Measurements from ENCODE around the gene MEIS2.

GRCh38 chr15:37050345-37050744 lies 50.0 kb downstream of the MEIS2 start:
- TF ChIP-seq GFI1B (tag by site-specific recombination; IDR thresholded peaks at IDR 0.05), result no peak
- TF ChIP-seq ZNF362 (tag by site-specific recombination; IDR thresholded peaks at IDR 0.05), result no peak
- TF ChIP-seq ZNF549 (tag by site-specific recombination; IDR thresholded peaks at IDR 0.05), result no peak
- TF ChIP-seq PBX3 (CRISPR knock-in tag; IDR thresholded peaks at IDR 0.05), result no peak
- no peak for TF ChIP-seq CTCF (tag by site-specific recombination; IDR thresholded peaks at IDR 0.05)
- no peak for TF ChIP-seq ZNF76 (tag by site-specific recombination; IDR thresholded peaks at IDR 0.05; ENCODE audit: borderline replicate concordance, low read depth)
- TF ChIP-seq REST (tag by site-specific recombination; IDR thresholded peaks at IDR 0.05), result no peak
- TF ChIP-seq ZNF639 (tag by site-specific recombination; IDR thresholded peaks at IDR 0.05), result no peak
- no peak for TF ChIP-seq ZNF2 (tag by site-specific recombination; IDR thresholded peaks at IDR 0.05)
- TF ChIP-seq ZNF596 (tag by site-specific recombination; IDR thresholded peaks at IDR 0.05), result no peak
- no peak for TF ChIP-seq REPIN1 (tag by site-specific recombination; IDR thresholded peaks at IDR 0.05; ENCODE audit: low read depth)

Data from HEK293 (cell line).